ENCODE measurements around the gene SLC6A2.
"Not testable (repeated sequence)": the region's sequence is repeated elsewhere in the genome, so short reads cannot be mapped to it uniquely, and the experiment has no call there.

GRCh38 chr16:55752465-55753144 is 96.8 kb downstream of the SLC6A2 start:
- TF ChIP-seq ZNF70 (CRISPR knock-in tag; IDR thresholded peaks at IDR 0.05); PATZ1 (CRISPR knock-in tag; IDR thresholded peaks at IDR 0.05; ENCODE audit: borderline replicate concordance): not testable (repeated sequence)
- TF ChIP-seq, protein P1, sequence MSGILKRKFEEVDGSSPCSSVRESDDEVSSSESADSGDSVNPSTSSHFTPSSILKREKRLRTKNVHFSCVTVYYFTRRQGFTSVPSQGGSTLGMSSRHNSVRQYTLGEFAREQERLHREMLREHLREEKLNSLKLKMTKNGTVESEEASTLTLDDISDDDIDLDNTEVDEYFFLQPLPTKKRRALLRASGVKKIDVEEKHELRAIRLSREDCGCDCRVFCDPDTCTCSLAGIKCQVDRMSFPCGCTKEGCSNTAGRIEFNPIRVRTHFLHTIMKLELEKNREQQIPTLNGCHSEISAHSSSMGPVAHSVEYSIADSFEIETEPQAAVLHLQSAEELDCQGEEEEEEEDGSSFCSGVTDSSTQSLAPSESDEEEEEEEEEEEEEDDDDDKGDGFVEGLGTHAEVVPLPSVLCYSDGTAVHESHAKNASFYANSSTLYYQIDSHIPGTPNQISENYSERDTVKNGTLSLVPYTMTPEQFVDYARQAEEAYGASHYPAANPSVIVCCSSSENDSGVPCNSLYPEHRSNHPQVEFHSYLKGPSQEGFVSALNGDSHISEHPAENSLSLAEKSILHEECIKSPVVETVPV (CRISPR knock-in tag; IDR thresholded peaks at IDR 0.05) = not testable (repeated sequence)

Measured in SK-N-SH treated with all-trans-retinoic acid at 6 μM for 48 hours (cell line).